GM19395 (cell line): ENCODE results near the gene PICALM.
"Not testable (repeated sequence)": the region's sequence is repeated elsewhere in the genome, so short reads cannot be mapped to it uniquely, and the experiment has no call there.

Experiments
- ATAC-seq: cut with Tn5 transposase; IDR thresholded peaks from one replicate; pipeline ENCODE4 v1.9.1; 2021; ENCODE audit warnings: mild to moderate bottlenecking, moderate library complexity; ENCODE audit not compliant: unreplicated experiment

Gene PICALM

DNA sequence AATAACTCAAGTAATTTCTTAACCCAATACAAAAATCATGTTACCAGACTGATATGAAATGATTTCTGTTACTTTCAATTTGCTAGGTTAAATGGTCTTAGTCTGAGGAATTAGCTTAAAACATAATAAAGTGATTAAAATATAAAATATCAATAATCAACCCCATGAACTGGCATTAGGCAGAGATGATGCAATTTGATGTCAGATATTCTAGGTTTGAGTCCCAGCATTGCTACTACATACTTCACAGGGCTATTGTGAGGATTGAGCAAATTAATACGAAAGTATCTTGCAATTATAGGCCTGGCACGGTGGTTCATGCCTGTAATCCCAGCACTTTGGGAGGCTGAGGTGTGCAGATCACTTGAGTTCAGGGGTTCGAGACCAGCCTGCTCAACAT lies 66.5 kb downstream of the PICALM start:
- no peak for ATAC-seq

DNA sequence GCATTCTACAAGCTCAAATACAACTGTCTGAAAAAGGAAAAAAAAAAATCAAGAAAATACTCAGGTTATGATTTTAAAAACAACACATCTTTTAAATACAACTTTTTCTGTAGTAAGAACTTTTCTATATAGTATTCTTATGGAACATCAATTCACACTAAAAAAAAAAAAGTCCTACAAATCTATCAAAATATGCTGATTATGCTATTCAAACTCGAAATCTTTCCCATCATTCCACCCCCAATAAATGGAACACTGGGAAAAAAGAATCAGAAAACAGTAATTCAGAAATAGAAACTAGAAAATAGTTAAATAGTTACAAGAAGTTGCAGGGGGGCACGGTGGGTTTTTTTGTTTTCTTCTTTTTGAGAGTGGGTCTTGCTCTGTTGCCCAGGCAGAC lies 77.4 kb downstream of the PICALM start:
- ATAC-seq = no peak

DNA sequence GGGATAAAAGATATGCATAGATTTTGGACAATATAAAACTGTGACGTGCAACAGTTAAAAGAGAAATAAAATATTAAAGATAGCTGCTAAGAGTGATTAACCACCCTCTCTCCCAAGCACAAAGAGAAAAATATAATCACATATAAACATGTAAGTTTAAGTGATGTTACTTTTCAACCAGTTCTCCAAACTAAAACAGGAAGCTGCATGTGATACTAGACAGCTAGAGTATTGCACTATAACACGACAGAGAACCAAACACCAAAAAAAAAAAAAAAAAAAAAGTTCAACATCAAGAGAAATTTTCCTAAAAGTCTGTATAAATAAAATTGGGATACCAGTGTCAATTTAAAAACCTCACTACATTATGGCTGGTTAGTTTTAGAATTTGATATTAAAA lies 79.1 kb downstream of the PICALM start:
- ATAC-seq = no peak

DNA sequence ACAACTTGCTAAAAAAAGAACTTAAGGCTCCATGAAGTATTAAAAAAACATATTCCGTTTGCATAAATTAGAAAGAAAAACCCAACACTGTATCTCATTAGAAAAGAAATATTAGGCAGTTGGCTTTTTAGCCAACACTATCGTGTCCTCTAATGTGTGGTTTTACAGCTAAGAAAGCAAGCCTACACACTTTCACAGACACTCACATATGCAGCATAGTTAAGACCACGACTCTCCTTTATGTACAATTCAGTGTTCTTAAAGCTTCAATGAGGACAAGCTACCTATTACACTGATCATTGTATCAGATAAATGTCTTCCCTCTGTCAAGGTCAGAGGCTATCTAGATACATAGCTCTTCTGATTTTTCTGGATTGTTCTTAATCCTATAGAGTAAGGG lies 80.1 kb downstream of the PICALM start:
- no peak for ATAC-seq

DNA sequence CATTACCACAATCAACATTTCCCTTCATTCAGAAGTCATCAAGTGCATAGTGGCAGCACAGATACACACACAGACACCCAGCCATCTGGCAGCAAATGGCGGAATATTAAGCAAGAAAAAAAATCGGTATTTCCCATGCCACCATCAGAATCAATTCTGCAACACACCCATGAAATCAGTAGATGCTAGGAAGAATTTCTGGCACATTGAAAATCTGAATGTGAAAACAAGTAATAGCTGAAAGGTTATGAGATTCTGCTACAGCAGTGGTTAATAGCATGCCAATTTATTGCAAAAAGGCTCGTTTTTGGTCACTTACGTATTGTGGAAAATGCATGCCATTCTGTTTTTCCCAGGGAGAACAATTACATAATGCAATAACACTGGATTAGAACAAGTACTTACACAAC lies 91.1 kb downstream of the PICALM start:
- ATAC-seq = no peak

DNA sequence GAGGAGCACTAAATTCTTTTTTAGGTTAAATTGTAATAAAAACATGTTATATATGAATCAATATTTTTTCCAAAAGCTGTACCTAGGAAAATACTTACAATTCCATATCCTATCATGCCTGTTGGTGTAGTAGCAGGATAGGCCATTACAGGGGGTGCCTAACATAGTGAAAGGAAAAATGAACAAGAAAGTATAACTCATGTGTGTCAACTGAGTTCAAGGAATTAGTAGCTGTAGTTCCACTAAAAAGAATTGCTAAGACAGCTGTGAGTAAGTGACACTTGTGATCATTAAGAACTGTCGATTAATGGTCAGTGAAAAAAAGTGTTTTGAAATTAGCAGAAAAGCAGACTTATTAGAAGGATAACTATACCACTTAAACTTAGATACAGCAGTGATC lies 92.4 kb downstream of the PICALM start:
- ATAC-seq = no peak

DNA sequence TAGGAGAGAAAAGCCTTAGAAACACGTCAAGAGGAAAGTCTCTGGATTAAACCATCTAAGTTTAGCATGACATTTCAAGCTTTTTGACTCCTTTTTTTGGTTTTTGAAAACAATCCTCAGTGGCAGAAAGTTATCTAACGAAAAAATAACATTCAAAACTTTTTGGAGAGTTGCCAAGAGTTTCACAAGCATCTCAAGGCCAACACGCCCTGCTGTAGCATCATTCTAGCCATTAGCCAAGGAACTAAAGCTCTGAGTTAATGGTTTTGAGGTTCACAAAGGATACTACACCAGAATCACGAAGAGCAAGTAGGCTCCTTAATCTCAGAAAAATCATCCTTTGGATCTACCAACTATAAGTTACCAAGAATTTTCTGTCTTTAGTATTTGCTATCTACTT lies 94.8 kb downstream of the PICALM start:
- ATAC-seq = no peak

DNA sequence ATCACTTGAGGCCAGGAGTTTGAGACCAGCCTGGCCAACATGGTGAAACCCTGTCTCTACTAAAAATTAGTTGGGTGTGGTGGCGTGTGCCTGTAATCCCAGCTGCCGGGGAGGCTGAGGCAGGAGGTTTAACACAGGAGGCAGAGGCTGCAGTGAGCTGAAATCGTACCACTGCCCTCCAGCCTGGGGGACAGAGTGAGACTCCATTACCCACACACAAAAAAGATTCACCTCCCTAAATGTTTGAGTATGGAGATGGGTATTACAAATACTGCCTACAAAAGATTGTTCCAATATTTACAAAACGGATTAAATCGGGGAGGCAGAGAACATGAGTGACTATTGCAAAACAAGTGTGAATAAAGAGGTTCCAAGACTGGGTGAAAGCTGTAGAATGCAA lies 98.3 kb downstream of the PICALM start:
- ATAC-seq = no peak

DNA sequence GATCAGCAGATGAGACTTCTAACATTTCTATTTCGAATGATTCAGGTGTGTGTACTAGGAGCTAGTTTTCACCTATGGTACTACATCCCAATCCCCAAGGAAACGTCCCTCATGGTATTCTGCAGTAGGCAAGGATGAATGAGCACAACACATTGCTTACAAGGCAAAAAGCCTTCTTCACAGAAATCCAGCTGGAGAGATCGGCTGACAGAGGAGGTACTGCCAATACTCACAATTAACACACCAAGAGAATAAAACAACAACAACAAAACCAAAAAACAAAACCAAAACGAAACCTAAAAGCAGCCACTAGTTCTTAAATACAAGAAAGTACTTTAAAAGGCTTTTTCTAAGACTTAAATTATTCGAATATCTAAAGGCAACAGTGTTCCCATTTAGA lies 101.4 kb downstream of the PICALM start:
- ATAC-seq = no peak

DNA sequence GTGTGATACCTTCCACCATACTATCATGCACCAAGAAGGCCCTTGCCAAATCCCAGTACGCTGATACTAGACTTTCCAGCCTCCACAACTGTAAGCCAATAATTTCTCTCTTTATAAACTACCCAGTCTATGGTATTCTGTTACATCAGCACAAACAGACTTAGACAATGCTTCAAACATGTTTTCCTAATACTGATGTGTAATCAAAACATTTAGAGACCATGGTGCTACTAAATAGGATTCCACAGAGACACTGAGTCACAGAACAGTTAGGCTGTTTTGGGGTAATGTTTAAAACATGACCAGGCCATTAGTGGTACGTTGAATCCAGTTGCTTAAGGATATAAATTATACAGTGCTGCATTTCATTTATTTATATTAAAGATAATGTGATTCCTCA lies 103.7 kb downstream of the PICALM start:
- ATAC-seq = no peak

DNA sequence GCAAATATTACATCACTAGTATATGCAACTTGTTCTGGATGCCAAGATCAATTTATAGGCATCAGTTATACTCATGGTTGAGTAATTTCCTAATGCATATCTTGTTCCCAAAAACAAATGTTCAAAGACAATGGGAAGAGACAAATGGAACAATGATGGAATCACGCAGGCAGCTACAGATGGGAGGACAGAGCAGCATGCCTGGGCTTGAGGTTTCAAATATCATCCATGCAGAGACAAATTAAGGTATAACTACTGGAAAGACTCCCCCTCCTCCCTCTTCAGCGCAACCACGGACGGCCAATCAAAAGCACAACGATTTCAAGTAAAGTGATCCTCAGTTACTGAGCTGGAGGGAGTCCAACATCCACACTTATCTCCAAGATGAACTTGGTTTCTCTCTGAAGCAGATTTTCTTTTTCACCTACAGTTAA lies 106.9 kb downstream of the PICALM start:
- ATAC-seq = no peak

DNA sequence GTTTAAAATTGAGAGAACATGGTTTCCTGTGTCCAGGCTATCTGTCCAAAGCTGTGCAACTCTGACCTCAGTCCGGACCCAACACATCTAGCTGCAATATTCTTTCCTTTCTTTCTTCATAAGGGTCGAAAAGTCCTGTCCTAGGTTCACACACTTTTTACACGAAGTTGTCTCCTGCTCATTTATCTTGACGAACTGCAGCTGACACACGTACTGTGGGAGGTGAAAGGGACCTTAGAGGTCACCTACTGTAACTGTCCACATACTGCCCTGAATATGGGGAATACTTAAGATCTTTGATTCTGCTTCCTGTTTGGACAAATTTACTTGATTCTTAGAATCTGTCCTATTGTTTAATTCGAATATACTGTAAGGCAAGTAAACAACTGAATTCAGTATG lies 107.8 kb downstream of the PICALM start:
- peak; percentile 13 for ATAC-seq

DNA sequence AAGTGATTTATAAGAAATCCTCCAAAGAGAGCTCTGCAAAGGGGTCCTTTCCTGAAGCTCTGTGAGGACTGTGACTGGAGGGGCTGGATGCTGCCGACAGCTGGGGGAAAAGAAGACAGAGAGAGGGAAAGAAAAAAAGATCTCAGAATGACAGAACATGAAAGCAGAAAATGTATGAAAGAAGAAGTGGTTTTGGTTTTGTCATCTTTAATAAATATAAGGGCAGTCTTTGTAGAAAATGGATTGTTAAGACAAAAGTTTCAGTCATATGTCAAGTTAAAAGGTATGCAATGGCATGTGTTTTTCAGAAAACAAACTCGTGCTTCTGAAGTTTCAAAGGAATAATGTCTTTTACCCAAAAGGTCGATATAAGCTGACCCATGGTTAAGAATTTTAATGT lies 108.2 kb downstream of the PICALM start:
- peak; percentile 66 for ATAC-seq

DNA sequence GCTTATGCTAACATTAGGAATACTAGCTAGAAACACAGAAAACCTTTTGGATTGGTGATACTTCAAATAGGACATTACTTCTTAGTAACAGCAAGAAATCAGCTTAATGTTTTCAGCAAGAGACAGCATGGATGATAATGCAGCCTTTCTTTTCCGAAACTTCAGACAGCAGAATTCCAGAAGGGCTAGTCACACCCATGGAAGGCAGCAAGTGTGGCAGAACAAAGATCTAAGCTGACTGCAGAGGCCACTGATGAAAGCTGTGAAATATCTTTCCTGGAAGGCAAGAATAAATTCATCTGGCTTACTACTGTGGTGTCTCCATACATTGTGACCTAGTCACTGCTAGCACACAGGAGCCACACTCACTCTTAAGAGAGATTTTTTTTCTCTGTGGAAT lies 113.4 kb downstream of the PICALM start:
- no peak for ATAC-seq

DNA sequence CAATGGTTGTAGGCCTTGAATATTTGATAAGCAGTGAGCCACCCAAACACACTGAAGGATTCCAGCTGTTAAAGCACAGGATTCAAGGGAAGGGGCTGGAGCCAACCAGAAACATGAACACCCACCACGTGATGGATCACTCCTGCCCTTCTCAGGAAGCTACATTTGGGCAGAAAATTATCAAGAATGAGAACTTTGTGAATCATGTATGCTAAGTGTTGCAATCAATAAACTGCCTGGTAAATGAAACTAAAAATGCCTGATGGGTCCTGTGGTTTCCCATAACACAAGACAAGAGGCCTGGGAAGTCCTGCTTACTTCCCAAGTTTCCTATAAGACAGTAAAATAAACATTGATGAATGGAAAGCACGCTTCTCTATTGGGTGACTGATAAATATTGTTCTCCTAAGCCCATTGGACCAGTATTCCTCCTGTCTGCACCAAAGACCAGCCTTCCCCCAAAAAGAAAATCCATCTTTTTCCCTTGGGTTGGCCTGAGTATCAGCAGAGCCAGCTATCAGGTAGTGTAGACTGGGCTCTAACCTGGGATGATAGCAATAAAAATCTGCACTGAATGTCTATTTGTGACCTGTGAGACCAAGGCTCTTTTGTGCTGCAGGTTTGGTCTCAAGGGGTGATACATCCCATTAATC lies 115.3 kb downstream of the PICALM start:
- no peak for ATAC-seq

DNA sequence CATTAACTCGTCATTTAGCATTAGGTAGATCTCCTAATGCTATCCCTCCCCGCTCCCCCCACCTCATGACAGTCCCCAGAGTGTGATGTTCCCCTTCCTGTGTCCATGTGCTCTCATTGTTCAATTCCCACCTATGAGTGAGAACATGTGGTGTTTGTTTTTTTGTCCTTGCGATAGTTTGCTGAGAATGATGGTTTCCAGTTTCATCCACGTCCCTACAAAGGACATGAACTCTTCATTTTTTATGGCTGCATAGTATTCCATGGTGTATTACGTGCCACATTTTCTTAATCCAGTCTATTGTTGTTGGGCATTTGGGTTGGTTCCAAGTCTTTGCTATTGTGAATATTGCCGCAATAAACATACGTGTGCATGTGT lies 116.8 kb downstream of the PICALM start:
- not testable (repeated sequence) for ATAC-seq

DNA sequence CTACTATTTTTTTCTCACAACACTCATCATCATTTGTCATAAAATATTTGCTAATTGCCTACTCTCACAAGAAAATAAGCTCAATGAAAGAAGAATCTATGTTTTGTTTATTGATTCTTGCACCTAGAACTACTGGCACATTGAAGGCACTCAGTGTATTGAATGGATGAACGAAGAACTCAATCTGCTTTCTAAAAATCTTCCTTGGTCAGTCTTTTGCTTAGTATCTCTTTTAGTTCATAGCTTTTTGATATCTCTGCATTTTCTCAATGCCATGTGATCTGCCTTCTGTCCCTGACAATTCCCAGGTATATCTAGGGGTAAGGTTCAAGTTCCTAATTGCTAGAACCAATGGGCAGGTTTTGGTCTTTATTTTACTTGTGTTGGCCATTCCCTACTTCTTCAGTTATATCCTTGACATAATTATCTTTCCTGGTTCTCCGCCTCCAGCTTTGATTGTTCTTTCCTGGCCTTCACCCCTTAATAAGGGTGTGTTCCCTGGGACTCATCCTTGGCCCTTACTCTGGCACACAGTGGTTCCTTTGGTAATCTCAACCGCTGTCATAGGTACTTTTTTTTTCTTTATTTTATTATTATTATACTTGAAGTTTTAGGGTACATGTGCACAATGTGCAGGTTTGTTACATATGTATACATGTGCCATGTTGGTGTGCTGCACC lies 117.3 kb downstream of the PICALM start:
- ATAC-seq = no peak

DNA sequence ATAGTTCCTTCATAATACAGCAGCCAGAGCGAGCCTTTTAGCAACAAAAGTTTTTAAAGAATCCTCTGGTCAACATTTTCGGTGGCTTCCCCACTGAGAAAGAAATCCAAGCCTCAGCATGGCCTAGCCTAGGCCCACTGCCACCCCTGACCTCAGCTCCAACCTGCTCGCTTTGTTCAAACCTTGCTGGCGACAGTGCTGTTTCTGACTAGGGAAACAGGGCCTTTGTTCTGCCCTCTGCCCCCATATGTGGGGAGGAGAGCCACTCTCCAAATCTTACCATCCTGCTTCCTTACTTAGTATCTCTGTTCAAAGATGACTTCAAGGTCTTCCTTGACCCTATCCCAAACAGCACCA lies 117.9 kb downstream of the PICALM start:
- ATAC-seq = no peak

DNA sequence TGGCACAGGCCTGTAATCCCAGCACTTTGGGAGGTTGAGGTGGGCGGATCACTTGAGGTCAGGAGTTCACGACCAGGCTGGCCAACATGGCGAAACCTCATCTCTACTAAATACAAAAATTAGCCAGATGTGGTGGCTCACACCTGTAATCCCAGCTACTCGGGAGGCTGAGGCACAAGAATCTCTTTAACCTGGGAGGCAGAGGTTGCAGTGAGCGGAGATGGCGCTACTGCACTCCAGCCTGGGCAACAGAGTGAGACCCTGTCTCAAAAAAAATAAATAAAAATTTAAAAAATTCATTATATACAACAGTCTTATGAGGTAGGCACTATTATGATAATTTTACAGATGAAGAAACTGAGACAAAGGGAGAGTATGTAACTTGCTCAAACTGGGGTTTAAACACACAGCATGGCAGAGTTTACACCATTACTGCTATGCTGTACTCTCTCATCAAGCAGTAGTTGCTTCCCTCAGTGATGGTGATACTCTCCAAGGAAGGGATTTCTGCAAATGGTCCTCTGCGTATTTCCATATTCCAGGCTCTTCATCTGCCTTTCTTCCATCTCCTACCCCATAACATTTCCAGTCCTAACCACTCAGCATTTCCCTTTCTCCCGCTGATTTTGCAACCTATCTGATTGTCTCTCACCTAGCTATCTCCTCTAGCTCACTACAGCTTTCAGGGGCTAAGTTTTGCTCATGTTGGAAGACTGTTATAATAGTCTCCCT lies 118.4 kb downstream of the PICALM start:
- ATAC-seq = no peak

DNA sequence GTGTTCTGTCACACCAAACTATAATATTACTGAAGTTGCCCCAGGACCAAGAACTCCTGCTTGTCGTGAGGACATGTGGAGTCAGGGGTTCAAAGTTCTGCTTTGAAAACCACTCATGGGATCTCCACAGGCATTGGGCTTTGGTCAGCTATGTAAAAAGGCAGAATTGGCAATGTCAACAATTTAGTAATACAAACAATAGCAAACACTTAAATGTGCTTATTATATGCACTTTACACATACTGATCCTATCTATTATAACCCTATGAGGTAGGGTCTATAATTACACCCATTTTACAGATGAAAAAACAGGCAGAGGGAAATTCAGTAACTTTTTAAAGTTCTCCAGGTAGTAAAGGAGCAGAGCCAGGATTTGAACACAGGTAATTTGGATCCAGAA lies 119.1 kb downstream of the PICALM start:
- no peak for ATAC-seq

DNA sequence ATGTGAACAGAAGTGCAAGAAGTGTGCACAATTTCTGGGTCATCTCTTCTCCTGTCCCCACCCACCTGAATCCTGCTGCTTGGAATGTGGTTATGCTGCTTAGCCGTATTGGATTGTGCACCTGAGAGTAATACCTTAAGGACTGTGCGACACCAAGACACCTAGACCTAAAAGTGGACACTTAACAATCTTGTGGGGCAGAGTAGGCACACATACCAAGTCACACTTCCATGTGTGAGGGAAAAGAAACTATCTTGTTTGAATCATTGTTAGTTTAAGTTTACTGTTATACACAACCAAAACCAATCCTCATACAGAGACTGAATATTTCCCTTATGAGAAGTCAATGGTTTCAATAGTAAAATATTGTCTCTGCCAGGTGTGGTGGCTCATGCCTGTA lies 120.0 kb downstream of the PICALM start:
- ATAC-seq = peak; percentile 37
